Activated CD8-positive, alpha-beta memory T cell treated with anti-CD3 and anti-CD28 coated beads, Interleukin-2, amount 50 U/mL, for 4 hours (primary cell): ENCODE results near the gene HSBP1L1.

Source experiments
- DNase-seq: peaks from one replicate; pipeline ENCODE4 v3.0.0-alpha.2; 2020

The HSBP1L1 gene

DNA sequence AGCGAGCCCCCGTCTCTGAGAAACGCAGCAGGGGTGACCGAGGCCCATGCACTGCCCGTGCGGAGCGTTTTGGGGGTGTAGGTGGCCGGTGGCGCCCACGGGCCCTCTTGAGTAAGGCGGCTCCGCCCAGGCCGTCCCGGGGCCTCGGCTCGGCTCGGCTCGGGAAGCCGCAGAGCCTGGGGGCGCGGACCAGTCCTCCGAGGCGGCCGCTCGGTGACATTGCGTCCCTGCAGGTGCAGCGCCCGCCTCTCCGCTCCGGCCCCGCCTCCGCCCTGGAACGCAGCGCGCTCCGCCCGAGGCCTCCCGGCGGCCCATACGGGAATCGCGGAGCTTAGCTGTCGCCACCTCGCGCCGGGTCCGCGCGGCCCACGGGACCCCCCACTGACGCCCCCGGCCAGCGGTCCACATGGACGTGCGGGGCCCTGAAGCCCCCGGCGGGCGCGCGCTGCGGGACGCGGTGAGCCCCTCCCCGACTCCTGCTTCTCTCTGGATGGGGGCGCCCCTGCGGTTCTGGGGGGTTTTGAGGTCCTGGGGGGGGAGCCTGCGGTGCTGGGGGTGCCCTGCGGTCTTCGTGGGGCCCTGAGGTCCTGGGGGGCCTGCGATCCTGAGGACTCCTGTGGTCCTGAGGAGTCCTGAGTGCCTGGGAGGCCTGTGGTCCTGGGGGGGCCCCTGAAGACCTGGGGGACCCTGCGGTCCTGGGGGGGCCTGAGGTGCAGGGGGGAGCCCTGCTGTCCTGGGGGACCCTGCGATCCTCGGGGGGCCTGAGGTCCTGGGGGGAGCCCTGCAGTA is at the start of gene HSBP1L1:
TSS of gene HSBP1L1 (plus strand) at position 314 of the 789 bp plus-strand sequence. CDS start at position 407, 93 bp downstream.
- peak; percentile 63 for DNase-seq

- DNase-seq: no peak
Measured at GRCh38 chr18:79915161-79916127, 49.0 kb upstream of the HSBP1L1 start.

- DNase-seq: no peak
Measured at GRCh38 chr18:79916128-79916494, 48.3 kb upstream of the HSBP1L1 start.

GRCh38 chr18:79916546-79917168 is 47.8 kb upstream of the HSBP1L1 start:
- no peak for DNase-seq

GRCh38 chr18:79917169-79917852 is 47.1 kb upstream of the HSBP1L1 start:
- DNase-seq: no peak

DNA sequence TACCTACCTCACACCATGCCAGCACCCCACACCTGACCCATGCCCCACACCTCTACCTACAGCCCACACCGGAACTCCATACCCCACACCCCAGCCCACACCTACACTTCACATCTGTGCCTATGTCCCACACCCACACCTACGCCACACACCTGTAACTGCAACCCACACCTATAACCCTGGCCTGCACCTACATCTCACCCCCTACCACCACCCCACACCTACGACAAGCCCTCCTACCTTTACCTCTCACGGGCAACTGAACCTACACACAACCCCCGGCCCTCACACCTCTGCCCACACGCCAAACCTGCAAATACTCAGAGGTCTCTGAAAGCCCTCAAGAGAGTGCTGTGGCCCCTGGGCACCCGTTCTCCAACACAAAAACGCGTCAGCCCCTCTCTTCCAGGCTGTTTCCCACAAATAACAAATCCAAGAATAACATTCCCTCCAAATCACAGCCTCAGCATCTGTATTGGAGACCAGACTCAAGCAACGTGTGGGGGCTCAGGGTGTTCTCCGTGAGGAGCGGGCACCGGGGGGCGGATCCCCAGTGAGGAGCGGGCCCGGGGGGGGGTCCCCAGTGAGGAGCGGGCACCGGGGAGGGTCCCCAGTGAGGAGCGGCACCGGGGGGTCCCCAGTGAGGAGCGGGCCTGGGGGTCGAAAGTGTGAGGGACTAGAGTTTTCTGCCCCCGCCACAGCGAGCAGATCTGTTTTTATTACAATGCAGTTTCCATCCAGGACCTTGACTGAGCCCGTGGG is 46.4 kb upstream of the HSBP1L1 start:
- DNase-seq: no peak

GRCh38 chr18:79918615-79919011 is 45.8 kb upstream of the HSBP1L1 start:
- no peak for DNase-seq

DNA sequence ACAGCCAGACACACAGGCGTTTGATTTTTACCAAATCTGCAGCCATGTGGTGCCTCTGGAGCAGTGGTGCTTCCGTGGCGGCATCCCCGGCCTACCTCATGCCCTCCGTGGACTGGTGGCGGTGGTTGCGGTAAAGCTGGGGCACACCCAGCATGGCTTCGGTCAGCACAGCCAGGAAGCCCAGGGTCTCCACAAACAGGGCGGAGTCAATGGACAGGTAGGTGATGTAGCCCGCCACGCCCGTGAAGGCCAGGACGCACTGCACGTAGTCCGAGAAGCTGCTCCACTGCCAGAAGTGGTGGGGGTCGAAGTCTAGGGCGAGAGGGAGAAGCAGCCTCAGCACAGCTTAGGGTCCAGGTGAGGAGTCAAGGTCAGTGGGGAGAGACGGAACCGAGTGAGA is 45.4 kb upstream of the HSBP1L1 start:
- DNase-seq: no peak

DNA sequence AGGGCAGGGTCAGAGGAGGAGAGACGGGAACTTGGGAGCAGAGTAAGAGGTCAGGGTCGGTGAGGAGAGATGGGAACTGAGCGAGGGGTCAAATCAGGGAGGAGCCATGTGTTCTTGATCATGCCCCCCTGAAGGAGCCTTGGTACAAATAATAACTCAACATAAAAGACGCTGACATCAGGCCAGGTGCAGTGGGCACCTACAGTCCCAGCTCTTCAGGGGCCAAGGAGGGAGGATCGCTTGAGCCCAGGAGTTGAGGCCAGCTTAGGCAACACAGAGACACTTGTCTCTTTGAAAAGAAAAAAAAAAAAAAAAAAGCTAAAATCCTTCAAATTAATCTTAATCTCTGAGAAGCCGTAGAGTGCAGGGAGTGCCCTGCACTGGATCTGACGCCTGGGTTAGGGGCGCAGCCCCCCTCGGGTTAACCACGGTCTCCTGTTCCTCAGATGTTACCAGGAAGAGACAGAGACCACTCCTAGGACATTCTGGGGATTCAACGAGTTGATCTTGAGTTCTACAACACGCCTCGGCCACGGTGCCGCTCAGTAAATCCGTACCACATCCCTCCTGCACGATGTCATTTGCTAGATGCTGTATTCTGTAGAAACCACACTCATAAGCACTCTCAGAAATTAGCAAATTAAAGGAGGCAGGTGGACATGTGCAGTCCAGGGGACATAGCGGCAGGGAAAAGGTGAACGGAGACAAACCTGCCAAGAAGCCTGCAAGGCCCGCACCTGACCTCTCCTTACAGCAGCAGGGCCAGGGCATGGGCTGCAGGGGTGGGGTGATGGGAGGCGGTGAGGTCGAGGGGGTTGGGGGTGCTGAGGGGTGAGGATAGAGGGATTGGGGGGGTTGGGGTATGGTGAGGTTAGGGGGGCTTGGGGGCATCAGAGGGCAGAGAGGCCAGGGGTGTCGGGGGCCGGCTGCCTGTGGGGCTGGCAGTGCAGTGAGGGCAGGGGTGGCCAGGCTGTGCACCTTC is 42.2 kb upstream of the HSBP1L1 start:
- no peak for DNase-seq

- DNase-seq: no peak
Measured at GRCh38 chr18:79922971-79923411, 41.5 kb upstream of the HSBP1L1 start.

DNA sequence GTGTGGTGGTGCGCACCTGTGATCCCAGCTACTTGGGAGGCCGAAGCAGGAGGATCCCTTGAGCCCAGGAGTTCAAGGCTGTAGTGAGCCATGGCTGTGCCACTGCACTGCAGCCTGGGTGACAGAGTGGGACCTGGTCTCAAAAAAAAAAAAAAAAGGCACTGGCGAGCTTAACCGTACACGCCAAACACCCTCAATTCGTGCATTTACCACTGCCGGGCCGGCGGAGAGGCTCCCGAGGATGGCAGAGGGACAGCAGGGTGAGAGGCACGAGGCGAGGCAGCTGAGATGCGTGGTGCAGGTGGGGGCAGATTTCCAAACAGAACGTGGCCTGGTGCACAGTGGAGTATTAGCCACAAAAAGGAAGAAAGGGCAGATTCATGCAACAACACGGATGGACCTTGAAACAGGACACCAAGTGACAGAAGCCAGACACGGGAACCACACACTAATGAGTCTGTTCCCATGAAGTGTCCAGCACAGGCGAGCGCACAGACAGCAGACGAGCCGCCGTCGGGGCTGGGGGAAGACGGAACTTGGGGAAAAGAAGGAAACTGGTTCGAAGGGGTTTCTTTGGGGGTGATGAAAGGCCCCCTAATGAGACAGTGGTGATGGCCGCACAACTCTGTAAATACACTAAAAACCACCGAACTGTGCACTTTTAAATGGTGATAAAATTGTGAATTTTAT is 40.4 kb upstream of the HSBP1L1 start:
- no peak for DNase-seq

DNA sequence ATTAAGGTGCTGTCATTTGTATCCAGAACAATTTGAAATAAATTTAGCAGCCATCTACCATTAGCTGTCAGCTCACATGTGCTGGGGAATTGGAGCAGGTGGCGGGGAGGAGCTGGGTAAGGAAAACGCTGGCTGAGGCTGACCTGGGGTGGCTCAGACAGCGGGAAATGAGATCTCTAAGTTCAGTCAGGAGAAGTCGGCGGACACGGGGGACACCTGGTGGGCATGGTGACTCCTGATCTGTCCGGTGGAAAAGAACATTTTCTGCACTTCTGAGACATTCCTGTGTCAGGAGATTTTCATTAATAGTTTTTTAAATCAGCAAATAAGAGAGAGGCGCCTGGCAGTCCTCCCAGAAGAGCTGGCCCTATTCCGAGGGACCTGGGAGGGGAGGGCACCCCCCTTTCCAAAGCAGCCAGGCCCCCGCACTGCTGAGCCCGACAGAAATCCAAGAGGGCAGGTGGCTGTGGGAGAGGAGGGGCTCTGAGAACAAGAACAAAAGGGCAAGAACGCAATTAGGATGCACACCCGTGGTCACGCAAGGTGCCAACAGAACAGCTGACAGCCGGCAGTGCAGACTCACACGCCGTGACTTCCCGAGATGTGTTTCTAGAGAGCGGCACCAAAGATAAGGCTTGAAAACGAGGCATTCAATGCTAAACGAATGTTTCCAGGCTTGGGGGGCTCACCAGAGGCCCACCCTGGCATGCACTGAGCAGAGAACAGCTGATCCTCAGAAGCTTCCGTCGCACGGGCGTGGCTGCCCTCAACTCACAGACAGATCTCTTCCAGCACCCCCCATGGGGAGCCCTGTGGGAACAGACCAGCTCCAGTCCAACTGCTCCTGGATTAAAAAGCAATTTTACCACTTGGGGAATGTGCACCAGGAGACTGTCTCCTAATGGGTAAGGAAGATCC is 39.4 kb upstream of the HSBP1L1 start:
- no peak for DNase-seq

- no peak for DNase-seq
Measured at GRCh38 chr18:79926306-79926705, 38.1 kb upstream of the HSBP1L1 start.

DNA sequence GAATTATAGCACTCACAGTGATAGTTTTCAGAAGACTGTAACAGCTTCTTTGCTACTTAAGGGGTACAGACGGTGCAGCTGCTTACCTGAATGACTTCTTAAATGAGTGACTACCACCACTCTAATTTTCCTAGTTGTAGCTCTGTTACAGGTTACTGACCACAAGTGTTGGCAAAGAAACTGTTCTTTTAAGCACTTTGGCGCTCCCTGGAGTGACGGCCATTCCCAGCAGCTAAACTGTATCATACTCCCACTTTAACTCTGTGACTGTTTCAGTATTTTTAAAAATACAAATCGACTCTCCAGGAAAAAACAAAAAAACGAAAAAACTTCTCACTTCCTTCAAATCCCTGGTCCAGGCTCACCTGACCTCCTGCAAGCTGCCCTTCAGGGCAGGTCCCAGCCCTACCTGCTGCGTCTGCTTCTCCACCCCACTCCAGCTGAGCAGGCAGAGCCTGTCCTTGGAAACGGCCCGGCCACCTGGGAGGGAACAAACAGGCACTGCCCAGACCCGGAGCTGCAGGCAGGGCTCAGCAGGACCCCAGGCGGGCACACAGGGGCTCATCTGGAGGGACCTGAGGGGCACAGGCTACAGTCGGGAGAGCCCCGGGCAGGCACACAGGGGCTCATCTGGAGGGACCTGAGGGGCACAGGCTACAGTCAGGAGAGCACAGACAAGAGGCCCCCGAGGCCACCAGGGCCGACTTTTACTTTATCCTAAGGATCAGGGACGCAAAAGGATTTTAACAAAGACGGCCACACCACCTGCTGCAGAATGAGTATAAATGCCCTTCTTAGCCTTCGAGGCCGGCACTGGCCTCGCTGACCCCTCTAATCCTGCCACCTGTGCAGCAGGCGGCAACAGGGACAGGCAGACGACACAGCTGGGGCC is 37.5 kb upstream of the HSBP1L1 start:
- no peak for DNase-seq

DNA sequence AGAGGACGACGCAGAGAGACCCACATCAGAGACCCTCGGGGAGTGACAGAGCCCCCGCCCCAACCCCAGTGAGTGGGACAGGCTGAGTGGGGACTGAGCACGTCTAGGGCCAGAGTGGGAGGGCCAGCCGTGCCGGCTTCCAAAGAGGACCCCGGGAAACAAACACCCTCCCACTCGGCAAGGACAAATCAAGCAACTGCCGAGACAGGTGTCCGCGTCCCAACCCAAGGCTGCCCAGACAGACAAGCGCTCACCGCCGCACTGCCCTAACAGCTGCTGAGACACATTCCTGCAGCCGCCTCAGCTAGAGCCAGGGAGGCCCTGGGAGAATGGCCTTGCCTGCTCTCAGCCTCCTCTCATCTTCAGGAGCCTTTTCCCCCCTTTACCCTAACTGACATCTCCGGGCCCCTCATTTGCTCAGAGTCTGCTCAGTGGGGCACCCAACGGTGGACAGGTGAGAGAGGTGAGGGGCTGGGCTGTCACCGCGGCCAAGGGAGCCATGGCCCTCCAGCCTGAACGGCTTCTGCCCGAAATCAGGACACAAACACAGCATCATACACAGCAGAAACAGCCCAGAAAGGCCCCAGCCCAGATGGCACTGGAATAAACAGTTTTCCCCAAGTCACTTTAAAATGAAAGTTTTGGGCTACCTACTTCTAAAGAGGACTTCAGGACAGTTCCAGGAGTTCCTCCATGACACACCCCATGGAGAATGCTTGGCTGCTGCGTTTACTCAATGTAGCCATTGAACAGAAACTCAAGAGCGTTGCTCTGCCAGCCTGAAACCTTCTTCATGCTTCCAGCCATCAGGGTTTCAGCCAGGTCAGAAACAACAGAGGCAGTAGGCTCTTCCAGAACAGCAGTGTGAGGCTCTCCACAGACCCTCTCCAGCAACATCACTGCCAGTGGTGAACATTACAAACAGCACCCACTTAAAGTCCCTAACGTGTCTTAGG is 36.6 kb upstream of the HSBP1L1 start:
- no peak for DNase-seq

GRCh38 chr18:79928563-79928960 is 35.9 kb upstream of the HSBP1L1 start:
- DNase-seq: no peak
